ENCODE data around the gene CTNNA1.
A peak's percentile ranks its signal among the peaks of the same experiment; 100 is the strongest.

CTNNA1 gene

DNA sequence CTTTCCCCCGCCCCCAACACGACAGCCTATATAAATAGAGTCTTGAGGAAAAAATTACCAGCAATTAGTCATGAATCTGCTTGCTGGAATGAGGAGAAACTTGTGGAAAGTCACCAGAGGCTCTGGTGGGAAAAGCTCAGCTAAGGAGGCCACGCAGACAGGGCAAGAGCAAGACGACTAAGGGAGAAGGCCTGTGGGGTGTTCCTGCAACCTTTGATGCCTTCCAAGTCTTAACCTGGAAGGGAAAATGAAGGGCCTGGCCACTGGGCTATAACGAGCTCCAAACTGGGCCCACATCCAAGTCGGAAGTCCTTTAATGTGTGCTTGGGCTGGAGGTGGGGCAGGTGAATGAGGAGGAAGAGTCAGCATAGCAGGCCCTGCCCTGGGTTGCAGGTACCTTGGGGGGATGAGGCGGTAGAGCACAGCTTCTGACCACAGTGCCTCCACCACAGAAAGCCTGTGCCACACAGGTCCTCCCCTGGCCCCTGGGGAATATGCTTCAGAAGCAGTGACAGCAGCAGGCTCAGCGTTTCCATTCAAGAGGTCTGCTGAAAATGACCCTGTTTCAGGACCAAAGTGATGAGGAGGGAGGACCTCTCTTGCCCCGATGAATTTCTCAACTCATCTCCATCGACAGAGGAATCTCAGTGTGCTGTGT, 214.7 kb downstream of the CTNNA1 start:
- no peak for DNase-seq (ENCODE audit: low spot score)

- DNase-seq (ENCODE audit: low spot score) = no peak
Measured at GRCh38 chr5:138968601-138969000, 215.4 kb downstream of the CTNNA1 start.

DNA sequence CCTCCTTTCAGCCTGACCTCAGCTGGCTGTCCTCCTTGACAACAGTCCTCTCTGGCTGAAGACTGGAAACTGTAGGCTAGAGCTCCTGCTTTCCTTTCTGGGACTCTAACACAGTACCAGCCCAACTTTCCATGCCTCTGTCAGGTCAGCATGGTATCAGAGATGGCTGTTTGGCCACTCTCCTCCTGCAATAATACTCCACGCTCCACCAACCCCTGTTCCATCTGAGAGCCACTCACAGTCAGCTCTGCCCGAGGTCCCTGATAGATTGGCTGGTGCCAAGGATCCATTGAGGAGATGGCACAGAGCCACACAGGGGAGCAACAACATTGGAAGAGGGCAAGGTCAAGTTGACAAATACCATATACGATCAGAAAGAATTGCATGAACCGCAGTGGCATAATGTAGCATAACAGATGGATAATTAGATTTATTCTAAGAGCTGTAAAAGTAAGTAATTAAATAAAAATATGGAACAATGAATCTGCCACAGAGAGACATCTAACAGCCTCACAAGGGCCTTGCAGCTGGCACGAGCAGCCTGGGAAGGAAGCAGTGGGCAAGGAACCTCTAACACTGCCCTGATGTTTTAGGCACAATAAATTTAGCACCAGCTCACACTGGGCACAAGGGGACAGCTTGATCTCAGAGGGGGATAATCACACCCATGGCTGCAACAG, 216.2 kb downstream of the CTNNA1 start:
- no peak for DNase-seq (ENCODE audit: low spot score)

- no peak for DNase-seq (ENCODE audit: low spot score)
Measured at GRCh38 chr5:138972230-138972629, 219.0 kb downstream of the CTNNA1 start.

GRCh38 chr5:138972836-138973235, 219.6 kb downstream of the CTNNA1 start:
- DNase-seq (ENCODE audit: low spot score) = no peak

GRCh38 chr5:138974227-138975063, 221.2 kb downstream of the CTNNA1 start:
- no peak for DNase-seq (ENCODE audit: low spot score)

GRCh38 chr5:138975098-138975847, 222.0 kb downstream of the CTNNA1 start:
- DNase-seq (ENCODE audit: low spot score) = no peak

GRCh38 chr5:138978080-138978479, 224.9 kb downstream of the CTNNA1 start:
- DNase-seq (ENCODE audit: low spot score) = no peak

GRCh38 chr5:138978581-138978980, 225.4 kb downstream of the CTNNA1 start:
- no peak for DNase-seq (ENCODE audit: low spot score)

DNA sequence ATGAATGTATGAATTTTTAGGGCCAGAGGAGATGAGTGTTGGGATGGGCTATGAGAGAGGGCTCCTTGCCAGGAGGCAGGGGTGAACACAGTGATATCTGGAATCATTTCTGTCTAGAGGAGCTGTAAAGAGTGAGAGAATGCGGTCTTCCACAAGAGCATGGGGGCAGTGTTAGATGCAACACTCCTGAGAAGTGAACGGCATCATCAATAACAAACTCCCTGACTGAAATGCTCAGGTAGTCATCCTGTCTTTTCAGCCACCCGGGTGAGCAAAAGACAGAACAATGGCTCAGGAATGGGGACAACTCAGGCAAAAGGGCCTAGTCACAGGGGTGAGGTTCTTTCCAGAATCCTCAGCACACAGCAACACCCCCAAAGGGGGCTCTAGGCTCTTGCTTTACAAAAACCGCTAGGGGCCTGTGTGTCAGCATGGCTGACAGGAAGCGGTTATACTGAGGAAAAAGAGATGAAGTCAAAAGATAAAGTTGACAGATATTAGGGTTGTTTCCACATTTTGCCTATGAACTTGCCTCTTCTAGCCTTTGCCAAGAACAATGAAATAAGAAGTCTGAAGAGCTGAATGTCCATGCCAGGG, 226.6 kb downstream of the CTNNA1 start:
- peak; percentile 42 for DNase-seq (ENCODE audit: low spot score)

- no peak for DNase-seq (ENCODE audit: low spot score)
Measured at GRCh38 chr5:138980441-138980840, 227.2 kb downstream of the CTNNA1 start.

GRCh38 chr5:138981131-138981530, 227.9 kb downstream of the CTNNA1 start:
- DNase-seq (ENCODE audit: low spot score) = no peak

DNA sequence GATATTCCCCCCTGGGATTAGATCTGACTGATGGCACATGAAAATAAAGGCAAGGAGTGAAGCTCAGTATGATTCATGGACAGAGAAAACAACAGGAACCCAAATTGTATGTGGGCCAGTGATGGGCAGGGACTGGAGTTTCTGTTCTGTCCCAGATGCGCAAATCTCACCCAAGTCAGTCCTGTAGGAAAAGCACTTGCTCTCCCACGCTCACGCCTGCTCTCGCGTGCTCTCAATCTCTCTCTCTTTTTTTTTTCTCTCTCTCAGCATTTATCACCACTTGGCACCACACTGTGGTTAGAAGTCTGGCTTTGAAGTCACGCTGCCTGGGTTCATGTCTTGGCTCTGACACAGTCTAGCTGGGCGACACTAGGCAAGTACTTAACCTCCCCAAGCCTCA, 228.4 kb downstream of the CTNNA1 start:
- DNase-seq (ENCODE audit: low spot score) = peak; percentile 18

DNA sequence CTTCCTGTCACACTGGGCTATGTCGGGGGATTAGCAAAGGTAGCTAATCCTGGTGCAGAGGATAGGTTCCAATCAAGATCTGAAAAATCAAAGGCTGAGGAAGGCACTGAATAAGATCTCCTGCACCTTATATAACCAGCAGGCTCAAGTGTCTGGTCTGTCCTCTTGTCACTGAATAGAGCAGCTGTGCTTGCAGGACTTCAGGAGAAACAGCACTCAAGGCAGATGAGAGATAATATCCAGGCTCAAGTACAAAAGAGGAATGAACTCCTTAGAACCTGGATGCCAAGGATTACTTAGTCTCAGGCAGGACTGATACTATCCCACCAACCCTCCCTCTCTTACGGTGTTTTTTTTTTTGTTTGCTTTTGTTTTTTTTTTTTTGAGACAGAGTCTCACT, 230.8 kb downstream of the CTNNA1 start:
- DNase-seq (ENCODE audit: low spot score) = no peak

Measured in activated CD4-positive, alpha-beta T cell treated with anti-CD3 and anti-CD28 coated beads, Interleukin-2, Interleukin-4, amounts not matched to agents 100 ng/mL and 50 ng/mL, durations not matched to agents 16 hours and 8 hours (primary cell).